Right kidney (tissue), 1 donor: ENCODE results near the gene SOWAHA.

Experiments used
- DNase-seq: peaks from one replicate; pipeline ENCODE4 v3.0.0-alpha.2; 2016

The SOWAHA gene

GRCh38 chr5:132825834-132826391 lies 12.8 kb downstream of the SOWAHA start:
- peak; percentile 70 for DNase-seq

- no peak for DNase-seq
These were observed 13.5 kb downstream of the SOWAHA start for GRCh38 chr5:132826424-132827082.

GRCh38 chr5:132827943-132828673 lies 15.0 kb downstream of the SOWAHA start:
- DNase-seq = no peak

GRCh38 chr5:132828846-132829494 lies 15.9 kb downstream of the SOWAHA start:
- no peak for DNase-seq

GRCh38 chr5:132829742-132830435 lies 16.8 kb downstream of the SOWAHA start:
- peak; percentile 98 for DNase-seq

- DNase-seq = peak; percentile 81
These were observed 17.5 kb downstream of the SOWAHA start, which contains the start of gene SHROOM1 for GRCh38 chr5:132830436-132831094. Gene SHROOM1, minus strand, starts transcription at chr5:132830647. Its CDS starts 4,507 bp downstream, at chr5:132826140.

- DNase-seq = no peak
These were observed 18.2 kb downstream of the SOWAHA start for GRCh38 chr5:132831095-132831860.

GRCh38 chr5:132832612-132833011 lies 19.5 kb downstream of the SOWAHA start:
- DNase-seq = no peak

- no peak for DNase-seq
These were observed 21.0 kb downstream of the SOWAHA start for GRCh38 chr5:132834057-132834456.

- DNase-seq = no peak
These were observed 23.8 kb downstream of the SOWAHA start for GRCh38 chr5:132836852-132837251.

- no peak for DNase-seq
These were observed 24.8 kb downstream of the SOWAHA start for GRCh38 chr5:132837868-132838267.

GRCh38 chr5:132838516-132839282 lies 25.6 kb downstream of the SOWAHA start:
- DNase-seq = no peak

- DNase-seq = peak; percentile 40
These were observed 26.6 kb downstream of the SOWAHA start for GRCh38 chr5:132839426-132840301.

GRCh38 chr5:132840313-132840712 lies 27.2 kb downstream of the SOWAHA start:
- DNase-seq = no peak

GRCh38 chr5:132840896-132841295 lies 27.8 kb downstream of the SOWAHA start:
- DNase-seq = no peak

- no peak for DNase-seq
These were observed 28.2 kb downstream of the SOWAHA start for GRCh38 chr5:132841305-132841704.

- DNase-seq = no peak
These were observed 35.2 kb downstream of the SOWAHA start for GRCh38 chr5:132848270-132848669.

- DNase-seq = no peak
These were observed 36.2 kb downstream of the SOWAHA start for GRCh38 chr5:132849347-132849746.

GRCh38 chr5:132850066-132850465 lies 37.0 kb downstream of the SOWAHA start:
- DNase-seq = no peak
